Esophagus squamous epithelium (tissue), 5 donors: ENCODE measurements around the gene PALM. TPM values are rescaled to one million over a fixed set of nuclear protein-coding genes. Genes with fewer than 3 reads are reported as not detected.

Experiments used
- DNase-seq: peaks from one replicate; lab custom pipeline; 2025; lab: John Stamatoyannopoulos, UW
- H3K27ac ChIP-seq, 4 donors: fragments of 200-600 bp; sonication (generic); one replicate each; pipeline ENCODE4 v1.5.1; 2016 to 2019; ENCODE audit warnings: mild to moderate bottlenecking in 1 of 4
- H3K27me3 ChIP-seq, 4 donors: fragments of 200-600 bp; sonication (generic); 1 replicate in 3 of 4; 2 replicates in 1 of 4; pipeline versions ENCODE4 v1.5.1 to v1.6.0; 2017 to 2021; ENCODE audit warnings: antibody characterized with exemption in 1 of 4
- H3K36me3 ChIP-seq, 3 donors: fragments of 200-600 bp; sonication (generic); one replicate each; pipeline ENCODE4 v1.5.1; 2016 to 2019
- H3K4me1 ChIP-seq, 3 donors: fragments of 200-600 bp; sonication (generic); one replicate each; pipeline ENCODE4 v1.5.1; 2017 to 2019
- H3K4me3 ChIP-seq, 4 donors: fragments of 200-600 bp; sonication (generic); 1 replicate in 3 of 4; 2 replicates in 1 of 4; pipeline ENCODE4 v1.5.1; 2016 to 2019; ENCODE audit warnings: mild to moderate bottlenecking in 2 of 4, moderate library complexity in 1 of 4
- H3K9me3 ChIP-seq, 3 donors: fragments of 200-600 bp; sonication (generic); one replicate each; pipeline ENCODE4 v1.5.1; 2016 to 2019
- POLR2A ChIP-seq, 4 donors: fragments of 450-650 bp; IDR thresholded peaks; one replicate each; pipeline ENCODE4 v1.6.1; 2017; ENCODE audit warnings: antibody characterized with exemption in 4 of 4, mild to moderate bottlenecking in 4 of 4, moderate library complexity in 3 of 4
- WGBS, 2 donors: methylation state at CpG; one replicate each; pipeline ENCODE4 v1.1.5; 2018; 5-methylcytosine and 5-hydroxymethylcytosine counted together
- intact Hi-C: fragments of 100-400 bp; cut with DNase I; formaldehyde crosslinking; loops from one replicate; pipeline ENCODE4 v1.15.0; 2022
- total RNA-seq, 4 donors: library from RNA; depleted of rRNA; stranded (reverse); fragments of >200 nt; gene quantifications; one replicate each; pipeline ENCODE4 v1.1.0, GENCODE V29; 2016
- TF ChIP-seq, protein P1 (sequence below), 6 experiments: fragments of 450-650 bp in 4 of 6; fragments of 200-600 bp in 2 of 6; sonication (generic) in 2 of 6; IDR thresholded peaks; one replicate each; pipeline ENCODE4 v1.5.1; 2016 to 2019; ENCODE audit warnings: antibody characterized with exemption in 6 of 6, mild to moderate bottlenecking in 4 of 6, moderate library complexity in 4 of 6
- donor health status: DM: yes; HTN: yes; CAD: no.

Gene PALM
- total RNA-seq, 4 donors from 2014 or later = 2.6 to 19.3 (median 6.5) TPM

GRCh38 chr19:756236-756635 lies 47.5 kb downstream of the PALM start:
- H3K9me3 ChIP-seq = peaks cover 0 to 11% (median 8%) of the 10 kb centered on the region in 3 donors
- intact Hi-C loops = no loop called here
- peaks cover 4 to 16% (median 6%) of the 10 kb centered on the region in 3 donors for H3K4me1 ChIP-seq
- no peak overlapping the region for H3K4me3 ChIP-seq
- TF ChIP-seq, protein P1, sequence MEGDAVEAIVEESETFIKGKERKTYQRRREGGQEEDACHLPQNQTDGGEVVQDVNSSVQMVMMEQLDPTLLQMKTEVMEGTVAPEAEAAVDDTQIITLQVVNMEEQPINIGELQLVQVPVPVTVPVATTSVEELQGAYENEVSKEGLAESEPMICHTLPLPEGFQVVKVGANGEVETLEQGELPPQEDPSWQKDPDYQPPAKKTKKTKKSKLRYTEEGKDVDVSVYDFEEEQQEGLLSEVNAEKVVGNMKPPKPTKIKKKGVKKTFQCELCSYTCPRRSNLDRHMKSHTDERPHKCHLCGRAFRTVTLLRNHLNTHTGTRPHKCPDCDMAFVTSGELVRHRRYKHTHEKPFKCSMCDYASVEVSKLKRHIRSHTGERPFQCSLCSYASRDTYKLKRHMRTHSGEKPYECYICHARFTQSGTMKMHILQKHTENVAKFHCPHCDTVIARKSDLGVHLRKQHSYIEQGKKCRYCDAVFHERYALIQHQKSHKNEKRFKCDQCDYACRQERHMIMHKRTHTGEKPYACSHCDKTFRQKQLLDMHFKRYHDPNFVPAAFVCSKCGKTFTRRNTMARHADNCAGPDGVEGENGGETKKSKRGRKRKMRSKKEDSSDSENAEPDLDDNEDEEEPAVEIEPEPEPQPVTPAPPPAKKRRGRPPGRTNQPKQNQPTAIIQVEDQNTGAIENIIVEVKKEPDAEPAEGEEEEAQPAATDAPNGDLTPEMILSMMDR (IDR thresholded peaks at IDR 0.05) = no peak
- no peak for TF ChIP-seq POLR2A (IDR thresholded peaks at IDR 0.05)
- H3K36me3 ChIP-seq = no peaks in the 10 kb centered on the region
- no peak overlapping the region for H3K27ac ChIP-seq
- H3K27me3 ChIP-seq = peaks cover 0 to 24% (median 0%) of the 10 kb centered on the region in 4 donors
- DNase-seq = no peak

DNA sequence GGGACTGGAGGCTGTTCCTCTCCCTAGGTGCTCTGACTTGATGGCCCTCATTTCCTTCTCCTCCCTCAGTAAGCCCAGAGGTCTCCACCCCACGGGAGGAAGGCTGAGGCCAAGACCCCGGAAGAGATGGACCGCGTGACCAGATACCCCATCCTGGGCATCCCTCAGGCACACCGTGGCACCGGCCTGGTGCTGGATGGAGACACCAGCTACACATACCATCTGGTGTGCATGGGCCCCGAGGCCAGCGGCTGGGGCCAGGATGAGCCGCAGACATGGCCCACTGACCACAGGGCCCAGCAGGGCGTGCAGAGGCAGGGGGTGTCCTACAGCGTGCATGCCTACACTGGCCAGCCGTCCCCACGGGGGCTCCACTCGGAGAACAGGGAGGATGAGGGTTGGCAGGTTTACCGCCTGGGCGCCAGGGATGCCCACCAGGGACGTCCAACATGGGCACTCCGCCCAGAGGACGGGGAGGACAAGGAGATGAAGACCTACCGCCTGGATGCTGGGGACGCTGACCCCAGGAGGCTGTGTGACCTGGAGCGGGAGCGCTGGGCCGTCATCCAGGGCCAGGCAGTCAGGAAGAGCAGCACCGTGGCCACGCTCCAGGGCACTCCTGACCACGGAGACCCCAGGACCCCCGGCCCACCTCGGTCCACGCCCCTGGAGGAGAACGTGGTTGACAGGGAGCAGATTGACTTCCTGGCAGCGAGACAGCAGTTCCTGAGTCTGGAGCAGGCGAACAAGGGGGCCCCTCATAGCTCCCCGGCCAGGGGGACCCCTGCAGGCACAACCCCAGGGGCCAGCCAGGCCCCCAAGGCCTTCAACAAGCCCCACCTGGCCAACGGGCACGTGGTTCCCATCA lies 48.3 kb downstream of the PALM start:
- TF ChIP-seq, protein P1 (IDR thresholded peaks at IDR 0.05) = no peak
- TF ChIP-seq POLR2A (IDR thresholded peaks at IDR 0.05) = no peak
- Histone ChIP-seq H3K36me3 (no peaks in the 10 kb centered on the region), H3K27me3 (peaks cover 0 to 16% (median 0%) of the 10 kb centered on the region in 4 donors), H3K9me3 (peaks cover 0 to 11% (median 8%) of the 10 kb centered on the region in 3 donors), H3K27ac (no peak overlapping the region), H3K4me3 (no peak overlapping the region), H3K4me1 (peaks cover 0 to 7% (median 0%) of the 10 kb centered on the region in 3 donors)
- WGBS, 2 donors = 80% methylated on average over 1 to 18 of the region's 36 CpGs
- intact Hi-C loops = no loop called here
- no peak for DNase-seq

GRCh38 chr19:757811-758668 lies 49.3 kb downstream of the PALM start:
- intact Hi-C loops = no loop called here
- H3K27me3 ChIP-seq = peaks cover 0 to 6% (median 0%) of the 10 kb centered on the region in 4 donors
- H3K36me3 ChIP-seq = no peaks in the 10 kb centered on the region
- DNase-seq = no peak
- peaks cover 0 to under 1% (median 0%) of the 10 kb centered on the region in 3 donors for H3K4me1 ChIP-seq
- no peak overlapping the region for H3K4me3 ChIP-seq
- WGBS, 2 donors = 95 to 96% methylated on average over 12 to 13 of the region's 50 CpGs
- no peak for TF ChIP-seq POLR2A (IDR thresholded peaks at IDR 0.05)
- TF ChIP-seq, protein P1 (IDR thresholded peaks at IDR 0.05) = no peak
- H3K27ac ChIP-seq = no peak overlapping the region
- peaks cover 0 to 11% (median 8%) of the 10 kb centered on the region in 3 donors for H3K9me3 ChIP-seq

DNA sequence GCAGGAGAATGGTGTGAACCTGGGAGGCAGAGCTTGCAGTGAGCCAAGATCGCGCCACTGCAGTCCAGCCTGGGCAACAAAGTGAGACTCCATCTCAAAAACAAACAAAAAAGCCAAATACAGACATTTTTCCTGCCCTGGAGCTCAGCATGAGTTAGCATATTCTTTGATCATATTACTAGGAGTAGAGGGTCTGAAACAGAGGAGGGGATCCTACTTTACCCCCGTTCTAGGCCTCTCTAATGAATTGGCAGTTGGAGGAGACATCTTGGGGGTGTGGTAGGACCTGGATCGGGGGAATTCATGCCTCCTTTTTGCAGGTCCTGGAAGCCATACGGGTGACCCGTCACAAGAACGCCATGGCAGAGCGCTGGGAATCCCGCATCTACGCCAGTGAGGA lies 54.4 kb downstream of the PALM start:
- Histone ChIP-seq H3K9me3 (peaks cover 0 to 9% (median 7%) of the 10 kb centered on the region in 3 donors), H3K36me3 (no peaks in the 10 kb centered on the region)

More for the DNA sequence above, 54.4 kb downstream of the PALM start:
- Histone ChIP-seq H3K27me3 (peaks cover 0 to 10% (median 0%) of the 10 kb centered on the region in 4 donors), H3K27ac (no peak overlapping the region), H3K4me3 (no peak overlapping the region), H3K4me1 (no peaks in the 10 kb centered on the region)
- DNase-seq = no peak
- WGBS, 2 donors = 90 to 92% methylated on average over 2 to 7 of the region's 10 CpGs
- intact Hi-C loops = loop anchor here (10.0 kb wide), 1 partner anchor 212 kb away; no protein-coding TSS in a partner anchor
- TF ChIP-seq, protein P1 (IDR thresholded peaks at IDR 0.05) = no peak
- no peak for TF ChIP-seq POLR2A (IDR thresholded peaks at IDR 0.05)
